K562 (cell line): ENCODE data around the gene ORAI2. TPM values are rescaled to one million over a fixed set of nuclear protein-coding genes. Genes with fewer than 3 reads are reported as not detected.

Source experiments
- DACH1 ChIP-seq: fragments of 450-650 bp; IDR thresholded peaks from 2 replicates; pipeline ENCODE4 v1.6.1; 2018; ENCODE audit not compliant: partially characterized antibody
- ELF2 ChIP-seq: fragments of 250-450 bp; sonication (Bioruptor Pico); IDR thresholded peaks from 2 replicates; pipeline ENCODE4 v1.5.0; 2021; ENCODE audit warnings: mild to moderate bottlenecking
- ESRRA ChIP-seq: fragments of 450-650 bp; IDR thresholded peaks from 2 replicates; pipeline ENCODE4 v1.6.1; 2014; ENCODE audit warnings: low read depth, mild to moderate bottlenecking, moderate library complexity, borderline replicate concordance
- EZH2 ChIP-seq: IDR thresholded peaks from 2 replicates; pipeline ENCODE4 v1.6.1; 2012; ENCODE audit warnings: low read depth, mild to moderate bottlenecking, inconsistent platforms, low read length, borderline replicate concordance
- SMC3 ChIP-seq: conservative IDR thresholded peaks from 2 replicates; pipeline ENCODE4 v1.6.1; 2011; ENCODE audit warnings: low read depth, low read length, improper control_type of control experiment; ENCODE audit not compliant: insufficient read depth
- polyA plus RNA-seq, 8 experiments: library from polyadenylated mRNA; depleted of rRNA in 4 of 8; stranded (reverse) in 5 of 8; unstranded in 3 of 8; fragments of >200 nt; fragmentation: Nextera tagmentation in 2 of 8; fragmentation: Illumina TruSeq in 1 of 8; extraction: Ambion mirVana in 2 of 8; extraction: Trizol in 1 of 8; gene quantifications; 2 replicates each; pipeline versions ENCODE4 v1.2.1 to v1.2.3, GENCODE V29; 2011 to 2014; ENCODE audit warnings: inconsistent platforms in 1 of 8, missing spikeins in 1 of 8
- total RNA-seq, 7 experiments: library from RNA; depleted of rRNA in 6 of 7; stranded (reverse); fragments of >200 nt in 6 of 7; fragmentation: Illumina TruSeq in 2 of 7; extraction: Trizol in 2 of 7; gene quantifications; 2 replicates each; pipeline versions ENCODE4 v1.2.1 to v1.2.3, GENCODE V29; 2011 to 2021; ENCODE audit warnings: low replicate concordance in 1 of 7
- TF ChIP-seq, protein P1 (sequence below): sonication (generic); formaldehyde crosslinking; IDR thresholded peaks from 2 replicates; pipeline ENCODE4 v1.9.0; 2022; ENCODE audit warnings: mild to moderate bottlenecking, missing genetic modification reagents
- TF ChIP-seq, protein P2 (sequence below): fragments of 450-650 bp; IDR thresholded peaks from 2 replicates; pipeline ENCODE4 v1.6.1; 2018; ENCODE audit warnings: mild to moderate bottlenecking, low read depth; ENCODE audit not compliant: partially characterized antibody
- TF ChIP-seq, protein P3 (sequence below), 2 experiments: fragments of 450-650 bp in 1 of 2; sonication (generic) in 1 of 2; formaldehyde crosslinking in 1 of 2; IDR thresholded peaks in 1 of 2; conservative IDR thresholded peaks in 1 of 2; 2 replicates each; pipeline versions ENCODE4 v1.6.1 to v1.8.1; 2016 to 2023; ENCODE audit warnings: mild to moderate bottlenecking in 2 of 2, moderate library complexity in 2 of 2, inconsistent platforms in 1 of 2, missing genetic modification reagents in 1 of 2
- TF ChIP-seq, protein P4 (sequence below), 2 experiments: fragments of 450-650 bp; formaldehyde crosslinking in 1 of 2; IDR thresholded peaks; 2 replicates each; pipeline versions ENCODE4 v1.4.0 to v1.6.1; 2014 to 2020; ENCODE audit warnings: mild to moderate bottlenecking in 2 of 2, borderline replicate concordance in 1 of 2, low read depth in 1 of 2
- TF ChIP-seq, protein P5 (sequence below): fragments of 250-450 bp; sonication (Bioruptor Pico); IDR thresholded peaks from 2 replicates; pipeline ENCODE4 v1.9.0; 2021; ENCODE audit warnings: mild to moderate bottlenecking

Gene ORAI2
- total and polyA plus RNA-seq, 9 of the 15 experiments (the other 6 are each of a cell fraction or from before 2014, with no cell fraction given) = 1.1 to 27.7 (median 9.2) TPM

DNA sequence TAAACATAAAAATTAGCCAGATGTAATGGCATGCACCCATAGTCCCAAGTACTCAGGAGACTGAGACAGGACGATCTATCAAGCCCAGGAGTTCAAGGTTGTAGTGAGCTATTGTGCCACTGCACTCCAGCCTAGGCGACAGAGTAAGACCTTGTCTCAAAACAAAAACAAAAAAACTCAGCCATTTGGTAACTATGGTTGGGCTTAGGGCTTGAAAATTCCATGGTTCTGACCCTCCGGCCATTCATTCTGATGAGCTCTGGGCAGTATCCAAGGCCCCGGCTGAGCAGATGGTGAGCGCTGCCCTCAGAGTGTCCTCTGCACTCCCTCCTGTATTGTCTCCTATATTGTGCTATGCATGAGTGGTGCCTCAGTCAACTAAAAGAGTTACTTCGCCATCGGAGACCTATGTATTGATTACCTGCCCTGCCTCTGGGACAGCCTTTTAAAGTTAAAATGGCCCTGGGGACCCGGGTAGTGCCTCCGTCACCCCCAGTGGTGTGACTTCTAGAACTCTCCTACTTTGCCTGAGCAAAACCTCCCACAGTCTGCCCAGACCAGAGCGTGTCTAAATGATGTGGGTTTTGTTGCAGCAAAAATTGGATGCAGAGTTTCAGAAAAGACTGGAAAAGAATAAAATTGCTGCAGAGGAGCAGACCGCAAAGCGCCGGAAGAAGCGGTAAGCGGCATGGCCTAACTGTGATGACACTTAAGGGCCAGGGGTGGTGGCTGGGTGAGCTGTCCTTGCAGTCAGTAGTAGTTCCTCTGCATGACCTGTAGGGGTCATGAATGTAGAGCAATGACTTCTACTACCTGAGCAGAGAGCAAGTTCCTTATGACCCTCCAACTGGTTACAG, 29.1 kb upstream of the ORAI2 start (continued):
- TF ChIP-seq, protein P1, sequence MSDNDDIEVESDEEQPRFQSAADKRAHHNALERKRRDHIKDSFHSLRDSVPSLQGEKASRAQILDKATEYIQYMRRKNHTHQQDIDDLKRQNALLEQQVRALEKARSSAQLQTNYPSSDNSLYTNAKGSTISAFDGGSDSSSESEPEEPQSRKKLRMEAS (CRISPR knock-in tag) = peak; percentile 48; the same call in 1 of the 2 replicates
- TF ChIP-seq SMC3 = peak; percentile 66
- TF ChIP-seq, protein P2, sequence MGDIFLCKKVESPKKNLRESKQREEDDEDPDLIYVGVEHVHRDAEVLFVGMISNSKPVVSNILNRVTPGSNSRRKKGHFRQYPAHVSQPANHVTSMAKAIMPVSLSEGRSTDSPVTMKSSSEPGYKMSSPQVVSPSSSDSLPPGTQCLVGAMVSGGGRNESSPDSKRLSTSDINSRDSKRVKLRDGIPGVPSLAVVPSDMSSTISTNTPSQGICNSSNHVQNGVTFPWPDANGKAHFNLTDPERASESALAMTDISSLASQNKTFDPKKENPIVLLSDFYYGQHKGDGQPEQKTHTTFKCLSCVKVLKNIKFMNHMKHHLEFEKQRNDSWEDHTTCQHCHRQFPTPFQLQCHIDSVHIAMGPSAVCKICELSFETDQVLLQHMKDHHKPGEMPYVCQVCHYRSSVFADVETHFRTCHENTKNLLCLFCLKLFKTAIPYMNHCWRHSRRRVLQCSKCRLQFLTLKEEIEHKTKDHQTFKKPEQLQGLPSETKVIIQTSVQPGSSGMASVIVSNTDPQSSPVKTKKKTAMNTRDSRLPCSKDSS = no peak
- TF ChIP-seq, protein P3, sequence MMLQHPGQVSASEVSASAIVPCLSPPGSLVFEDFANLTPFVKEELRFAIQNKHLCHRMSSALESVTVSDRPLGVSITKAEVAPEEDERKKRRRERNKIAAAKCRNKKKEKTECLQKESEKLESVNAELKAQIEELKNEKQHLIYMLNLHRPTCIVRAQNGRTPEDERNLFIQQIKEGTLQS (IDR thresholded peaks at IDR 0.05) = 0 out of 2 replicates have a peak, but pooled peaks have one; percentile 8
- TF ChIP-seq, protein P3 (CRISPR knock-in tag; conservative IDR thresholded peaks at IDR 0.05) = no peak
- TF ChIP-seq ELF2 (CRISPR knock-in tag) = no peak
- TF ChIP-seq DACH1 = no peak
- no peak for TF ChIP-seq EZH2
- TF ChIP-seq, protein P4, sequence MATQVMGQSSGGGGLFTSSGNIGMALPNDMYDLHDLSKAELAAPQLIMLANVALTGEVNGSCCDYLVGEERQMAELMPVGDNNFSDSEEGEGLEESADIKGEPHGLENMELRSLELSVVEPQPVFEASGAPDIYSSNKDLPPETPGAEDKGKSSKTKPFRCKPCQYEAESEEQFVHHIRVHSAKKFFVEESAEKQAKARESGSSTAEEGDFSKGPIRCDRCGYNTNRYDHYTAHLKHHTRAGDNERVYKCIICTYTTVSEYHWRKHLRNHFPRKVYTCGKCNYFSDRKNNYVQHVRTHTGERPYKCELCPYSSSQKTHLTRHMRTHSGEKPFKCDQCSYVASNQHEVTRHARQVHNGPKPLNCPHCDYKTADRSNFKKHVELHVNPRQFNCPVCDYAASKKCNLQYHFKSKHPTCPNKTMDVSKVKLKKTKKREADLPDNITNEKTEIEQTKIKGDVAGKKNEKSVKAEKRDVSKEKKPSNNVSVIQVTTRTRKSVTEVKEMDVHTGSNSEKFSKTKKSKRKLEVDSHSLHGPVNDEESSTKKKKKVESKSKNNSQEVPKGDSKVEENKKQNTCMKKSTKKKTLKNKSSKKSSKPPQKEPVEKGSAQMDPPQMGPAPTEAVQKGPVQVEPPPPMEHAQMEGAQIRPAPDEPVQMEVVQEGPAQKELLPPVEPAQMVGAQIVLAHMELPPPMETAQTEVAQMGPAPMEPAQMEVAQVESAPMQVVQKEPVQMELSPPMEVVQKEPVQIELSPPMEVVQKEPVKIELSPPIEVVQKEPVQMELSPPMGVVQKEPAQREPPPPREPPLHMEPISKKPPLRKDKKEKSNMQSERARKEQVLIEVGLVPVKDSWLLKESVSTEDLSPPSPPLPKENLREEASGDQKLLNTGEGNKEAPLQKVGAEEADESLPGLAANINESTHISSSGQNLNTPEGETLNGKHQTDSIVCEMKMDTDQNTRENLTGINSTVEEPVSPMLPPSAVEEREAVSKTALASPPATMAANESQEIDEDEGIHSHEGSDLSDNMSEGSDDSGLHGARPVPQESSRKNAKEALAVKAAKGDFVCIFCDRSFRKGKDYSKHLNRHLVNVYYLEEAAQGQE (IDR thresholded peaks at IDR 0.05; ENCODE audit: borderline replicate concordance) = peak; percentile 76; the same call in 1 of the 2 replicates
- TF ChIP-seq, protein P4 (CRISPR knock-in tag; IDR thresholded peaks at IDR 0.05; ENCODE audit: low read depth) = no peak
- TF ChIP-seq, protein P5, sequence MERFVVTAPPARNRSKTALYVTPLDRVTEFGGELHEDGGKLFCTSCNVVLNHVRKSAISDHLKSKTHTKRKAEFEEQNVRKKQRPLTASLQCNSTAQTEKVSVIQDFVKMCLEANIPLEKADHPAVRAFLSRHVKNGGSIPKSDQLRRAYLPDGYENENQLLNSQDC (CRISPR knock-in tag) = no peak
- TF ChIP-seq ESRRA = no peak
